AG08395 (cell line): ENCODE data around the gene GGA1.
"Not testable (repeated sequence)": the region's sequence is repeated elsewhere in the genome, so short reads cannot be mapped to it uniquely, and the experiment has no call there.

Source experiments
- DNase-seq: peaks from one replicate; pipeline ENCODE4 v3.0.0; 2012; ENCODE audit warnings: mixed read lengths, low spot score

GGA1 gene

GRCh38 chr22:37571258-37571991, 37.2 kb upstream of the GGA1 start:
- DNase-seq = no peak

- DNase-seq = no peak
Measured at GRCh38 chr22:37571992-37572373, 36.7 kb upstream of the GGA1 start.

GRCh38 chr22:37575490-37576003, 33.1 kb upstream of the GGA1 start:
- DNase-seq = no peak

GRCh38 chr22:37578002-37578401, 30.6 kb upstream of the GGA1 start:
- no peak for DNase-seq

GRCh38 chr22:37581504-37581903, 27.1 kb upstream of the GGA1 start:
- DNase-seq = no peak

GRCh38 chr22:37582526-37582925, 26.1 kb upstream of the GGA1 start:
- DNase-seq = no peak

GRCh38 chr22:37588546-37589215, 20.0 kb upstream of the GGA1 start:
- no peak for DNase-seq

GRCh38 chr22:37589636-37590035, 19.0 kb upstream of the GGA1 start:
- DNase-seq = no peak

- DNase-seq = not testable (repeated sequence)
Measured at GRCh38 chr22:37591081-37591480, 17.6 kb upstream of the GGA1 start.

- DNase-seq = no peak
Measured at GRCh38 chr22:37591823-37592404, 16.7 kb upstream of the GGA1 start.

GRCh38 chr22:37594237-37594636, 14.4 kb upstream of the GGA1 start:
- DNase-seq = no peak

GRCh38 chr22:37599153-37599552, 9.5 kb upstream of the GGA1 start:
- DNase-seq = no peak

GRCh38 chr22:37601203-37601539, 7.5 kb upstream of the GGA1 start:
- DNase-seq = no peak

- DNase-seq = peak; percentile 39
Measured at GRCh38 chr22:37601540-37602442, 6.8 kb upstream of the GGA1 start.

- DNase-seq = not testable (repeated sequence)
Measured at GRCh38 chr22:37602546-37603277, 5.9 kb upstream of the GGA1 start.

- no peak for DNase-seq
Measured at GRCh38 chr22:37604074-37604473, 4.6 kb upstream of the GGA1 start.

GRCh38 chr22:37604875-37605274, 3.8 kb upstream of the GGA1 start:
- no peak for DNase-seq

GRCh38 chr22:37607010-37607934, 1.4 kb upstream of the GGA1 start:
- peak; percentile 75 for DNase-seq

GRCh38 chr22:37607935-37608476, 628 bp upstream of the GGA1 start:
- DNase-seq = no peak
